Lung microvascular endothelial cell (primary cell): ENCODE measurements around the gene PICALM. TPM values are rescaled to one million over a fixed set of nuclear protein-coding genes. Genes with fewer than 3 reads are reported as not detected.
A peak's percentile ranks its signal among the peaks of the same experiment; 100 is the strongest.

Experiments
- DNase-seq, 2 donors: peaks; one replicate each; pipeline versions ENCODE4 v3.0.0 to v3.0.0-alpha.2; 2010; ENCODE audit warnings: low read depth in 2 of 2
- total RNA-seq: library from RNA; depleted of rRNA; stranded (reverse); fragments of >200 nt; gene quantifications from 2 replicates; pipeline ENCODE4 v1.2.1, GENCODE V29; 2014

PICALM gene
- total RNA-seq, 1 donor from 2014 or later = 173 TPM

GRCh38 chr11:86079421-86079820, 10.5 kb upstream of the PICALM start:
- DNase-seq = no peak

- no peak for DNase-seq
Observed at GRCh38 chr11:86073948-86074347, 5.1 kb upstream of the PICALM start.

DNA sequence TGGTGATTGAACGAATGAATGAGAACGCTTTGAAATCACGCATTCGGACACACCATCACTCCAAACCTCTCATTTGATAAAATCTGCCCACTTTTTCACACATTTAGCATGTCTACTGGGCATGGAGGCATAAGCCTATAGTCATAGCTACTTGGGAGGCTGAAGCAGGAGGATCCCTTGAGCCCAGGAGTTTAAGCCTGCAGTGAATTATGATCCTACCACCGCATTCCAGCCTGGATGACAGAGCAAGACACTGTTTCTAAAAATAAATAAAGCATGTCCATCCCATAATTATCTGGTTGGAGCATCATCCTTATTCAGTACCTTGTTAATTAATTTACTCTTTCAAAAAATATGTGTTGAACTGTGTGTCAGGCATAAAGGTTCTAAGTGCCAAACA, 3.3 kb upstream of the PICALM start:
- no peak for DNase-seq

GRCh38 chr11:86070142-86071056, 1.5 kb upstream of the PICALM start:
- DNase-seq = no peak

- peak; percentile 98 for DNase-seq
Observed at GRCh38 chr11:86069408-86070101, 671 bp upstream of the PICALM start.

DNA sequence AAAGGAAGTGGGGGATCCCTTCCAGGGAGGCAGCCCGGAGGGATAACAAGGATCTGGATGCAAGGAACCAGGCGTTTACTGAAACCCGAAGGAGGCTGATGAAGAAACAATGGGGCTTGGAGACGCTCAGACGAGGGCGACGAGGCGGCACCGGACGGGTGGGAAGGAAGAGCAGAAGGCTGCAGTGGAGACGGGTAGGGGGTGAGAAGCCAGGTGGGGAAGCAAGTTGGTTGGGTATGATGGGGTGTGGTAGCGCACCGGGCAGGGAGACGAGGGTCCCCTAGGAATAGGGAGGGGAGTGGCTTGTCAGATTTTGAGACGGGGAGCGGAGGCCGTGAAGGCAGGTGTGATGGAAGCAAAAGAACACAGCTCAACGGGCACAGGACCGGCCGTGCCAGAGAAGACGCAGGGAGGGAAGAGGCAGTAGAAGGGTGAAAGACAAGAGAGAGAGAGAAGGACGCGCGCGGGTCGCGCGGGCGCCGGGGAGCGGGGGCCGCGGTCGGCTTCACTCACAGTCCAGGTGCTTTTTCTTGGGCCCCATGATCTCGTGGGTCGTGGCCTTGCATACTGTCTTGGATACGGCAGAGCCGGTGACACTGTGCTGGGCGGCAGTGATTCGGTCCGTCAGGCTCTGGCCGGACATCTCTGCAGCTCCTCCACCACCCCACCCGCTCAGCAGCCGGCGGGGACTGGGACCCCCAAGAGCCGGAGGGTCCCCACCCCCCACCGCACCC, 579 bp downstream of the PICALM start:
- peak; percentile 32 to 40 for DNase-seq

DNA sequence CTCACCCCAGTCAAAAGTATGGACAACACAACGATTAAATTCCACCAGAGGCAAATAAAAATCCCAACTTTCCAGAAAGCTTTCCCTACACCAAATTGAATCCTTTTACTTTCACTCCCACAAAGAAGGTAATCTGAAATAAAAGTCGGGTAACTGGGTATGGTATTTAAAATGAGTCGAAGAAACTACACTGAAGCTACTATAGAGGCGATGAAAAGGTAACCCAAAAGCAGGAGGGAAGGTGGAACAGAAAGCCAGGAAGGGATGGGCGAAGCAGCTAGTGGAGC, 1.1 kb downstream of the PICALM start:
- peak in 1 of 2 donors; percentile 7 for DNase-seq

DNA sequence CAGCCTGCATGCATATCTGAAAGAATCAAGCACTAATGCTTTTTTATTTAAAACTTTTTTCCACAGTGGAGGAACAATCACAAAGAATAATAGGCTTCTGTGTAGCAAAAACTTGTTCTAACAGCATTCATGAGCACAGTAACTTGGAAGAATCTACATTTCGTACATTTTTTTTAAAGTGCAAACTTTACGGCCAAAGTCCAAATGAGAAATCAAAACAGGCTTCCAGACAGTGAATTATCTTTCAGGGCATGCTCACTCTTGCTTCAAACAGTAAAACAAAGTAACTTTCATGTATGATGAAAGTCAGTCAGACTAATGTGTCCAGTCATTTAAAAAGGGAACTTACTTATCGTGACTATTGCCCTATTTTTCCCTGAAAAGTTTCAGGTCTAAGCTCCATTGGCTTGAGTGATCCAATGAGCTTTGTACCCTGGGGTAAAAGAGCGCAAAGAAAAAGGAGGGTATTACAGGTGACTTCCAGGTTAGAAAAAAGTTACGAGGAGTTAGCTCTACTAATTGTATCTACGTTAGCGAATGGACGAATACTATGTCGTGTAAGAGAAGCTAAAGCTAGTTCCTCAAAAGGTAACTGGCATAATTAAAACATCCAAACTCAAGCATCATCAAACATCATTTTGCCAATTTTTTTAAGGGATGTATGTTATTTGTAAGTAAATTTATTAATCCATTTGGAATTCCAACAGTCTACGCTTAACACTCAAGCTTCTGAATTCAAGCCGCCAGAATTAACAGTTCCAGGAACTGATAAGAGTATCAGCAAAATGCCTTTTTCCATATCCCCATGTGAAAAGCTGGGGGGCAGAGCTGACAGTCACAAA, 1.7 kb downstream of the PICALM start:
- DNase-seq = peak; percentile 10 to 34

DNA sequence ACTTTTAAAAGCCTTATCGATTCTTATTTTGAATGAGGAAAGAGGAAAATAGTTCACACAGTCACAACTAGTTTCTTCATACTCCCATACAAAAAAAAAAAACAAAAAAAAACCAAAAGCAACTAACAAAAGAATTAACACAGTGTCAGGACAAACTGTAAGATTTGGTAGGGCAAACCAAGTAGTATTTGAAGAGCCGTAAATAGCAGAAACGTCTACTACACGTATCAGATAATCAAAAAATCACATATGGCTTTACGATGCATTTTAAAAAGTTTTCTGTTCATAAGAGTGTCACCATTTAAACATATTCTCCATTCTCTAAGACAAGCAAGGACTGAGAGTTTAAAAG, 2.3 kb downstream of the PICALM start:
- no peak for DNase-seq

GRCh38 chr11:86066033-86066432, 2.9 kb downstream of the PICALM start:
- DNase-seq = no peak

DNA sequence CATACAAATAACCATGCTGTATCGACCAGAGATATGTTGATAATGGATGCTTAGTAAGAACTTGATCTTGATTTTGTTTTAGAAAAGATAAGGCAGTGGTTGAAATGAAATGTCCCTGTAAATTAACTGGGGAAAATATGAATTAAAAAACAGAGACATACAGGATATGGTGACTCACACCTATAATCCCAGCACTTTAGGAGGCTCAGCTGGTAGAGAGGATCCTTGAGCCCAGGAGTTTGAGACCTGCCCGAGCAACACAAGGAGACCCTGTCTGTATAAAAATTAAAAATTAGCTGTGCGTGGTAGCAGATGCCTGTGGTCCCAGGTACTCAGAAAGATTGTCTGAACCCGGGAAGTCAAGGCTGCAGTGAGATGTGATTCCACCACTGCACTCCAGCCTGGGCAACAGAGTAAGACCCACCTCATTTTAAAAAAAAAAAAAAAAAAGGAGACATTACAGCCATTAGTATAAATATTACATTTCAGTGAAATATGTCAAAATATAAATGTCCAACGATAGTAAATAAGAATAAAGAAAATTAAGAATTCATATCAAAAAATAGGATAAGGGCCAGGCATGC, 4.6 kb downstream of the PICALM start:
- DNase-seq = peak; percentile 49 to 68

DNA sequence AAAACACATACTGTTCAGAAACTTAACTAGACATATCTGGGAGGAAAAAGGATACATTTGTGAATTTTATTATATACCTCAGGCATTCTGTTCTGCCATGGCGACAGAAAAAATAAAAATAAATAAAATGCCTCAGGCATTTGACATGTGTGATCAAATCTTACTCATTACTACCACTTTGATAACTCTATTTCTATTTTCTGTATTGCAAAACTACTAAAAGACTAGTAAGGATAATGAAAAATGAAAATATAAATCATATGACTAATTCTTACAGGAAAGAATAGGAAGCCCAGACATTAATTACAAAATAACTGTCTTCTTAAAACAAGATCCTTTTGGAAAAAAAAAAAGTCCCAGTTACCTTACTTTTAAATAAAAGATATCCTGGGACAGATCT, 5.3 kb downstream of the PICALM start:
- peak; percentile 30 to 38 for DNase-seq

GRCh38 chr11:86062719-86063118, 6.2 kb downstream of the PICALM start:
- peak in 1 of 2 donors; percentile 66 for DNase-seq

GRCh38 chr11:86061483-86062205, 7.2 kb downstream of the PICALM start:
- DNase-seq = no peak

DNA sequence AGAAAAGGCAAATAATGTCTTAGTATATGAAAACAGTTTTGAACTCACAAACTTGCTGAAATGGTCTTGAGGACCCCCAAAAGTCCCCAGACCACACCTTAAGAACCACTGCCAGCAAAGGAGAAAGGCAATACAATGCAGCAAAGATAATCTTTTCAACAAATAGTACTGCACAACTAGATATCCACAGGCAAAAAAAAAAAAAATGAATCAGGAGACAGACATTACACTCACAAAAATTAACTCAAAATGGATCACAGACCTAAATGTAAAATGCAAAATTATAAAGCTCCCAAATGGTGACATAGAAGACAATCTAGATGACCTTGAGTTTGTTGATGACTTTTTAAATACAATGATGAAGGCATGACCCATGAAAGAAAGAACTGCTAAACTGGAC, 8.3 kb downstream of the PICALM start:
- no peak for DNase-seq

DNA sequence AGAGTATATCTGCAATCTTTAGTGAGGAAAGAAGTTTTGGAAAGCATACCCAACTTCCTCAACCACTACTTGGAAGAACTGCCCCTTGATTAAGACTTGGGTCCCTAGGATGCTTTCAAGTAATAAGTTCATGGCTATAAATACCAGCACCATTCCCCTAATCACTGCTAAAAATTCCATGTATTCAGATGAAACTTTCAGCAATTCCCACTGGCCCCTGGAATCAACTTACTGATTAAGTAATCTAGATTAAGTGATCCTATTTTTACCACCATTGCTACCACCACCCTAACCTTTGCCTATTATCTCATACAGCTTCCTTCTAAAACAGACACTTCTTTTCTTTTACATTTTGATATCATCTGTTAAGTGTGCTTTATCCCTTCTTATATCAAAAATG, 10.5 kb downstream of the PICALM start:
- no peak for DNase-seq

DNA sequence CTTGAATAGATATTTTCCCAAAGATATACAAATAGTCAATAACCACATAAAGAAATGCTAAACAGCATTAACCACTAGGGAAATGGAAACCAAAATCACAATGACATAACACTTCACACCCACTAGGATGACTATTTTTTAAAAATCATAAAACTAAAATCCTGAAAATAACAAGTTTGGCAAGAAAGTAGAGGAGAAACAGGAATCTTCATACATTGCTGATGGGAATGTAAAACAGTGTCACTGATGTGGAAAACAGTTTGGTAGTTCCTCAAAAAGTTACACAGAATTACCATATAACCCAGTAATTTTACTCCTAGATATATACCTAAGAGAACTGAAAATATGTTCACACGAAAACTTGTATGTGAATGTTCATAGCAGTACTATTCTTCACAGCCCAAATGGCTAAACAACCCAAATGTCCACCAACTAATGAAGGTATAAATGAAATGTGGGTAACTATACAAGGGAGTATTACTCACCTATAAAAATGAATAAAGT, 12.5 kb downstream of the PICALM start:
- DNase-seq = no peak

- no peak for DNase-seq
Observed at GRCh38 chr11:86052693-86053641, 15.9 kb downstream of the PICALM start.

DNA sequence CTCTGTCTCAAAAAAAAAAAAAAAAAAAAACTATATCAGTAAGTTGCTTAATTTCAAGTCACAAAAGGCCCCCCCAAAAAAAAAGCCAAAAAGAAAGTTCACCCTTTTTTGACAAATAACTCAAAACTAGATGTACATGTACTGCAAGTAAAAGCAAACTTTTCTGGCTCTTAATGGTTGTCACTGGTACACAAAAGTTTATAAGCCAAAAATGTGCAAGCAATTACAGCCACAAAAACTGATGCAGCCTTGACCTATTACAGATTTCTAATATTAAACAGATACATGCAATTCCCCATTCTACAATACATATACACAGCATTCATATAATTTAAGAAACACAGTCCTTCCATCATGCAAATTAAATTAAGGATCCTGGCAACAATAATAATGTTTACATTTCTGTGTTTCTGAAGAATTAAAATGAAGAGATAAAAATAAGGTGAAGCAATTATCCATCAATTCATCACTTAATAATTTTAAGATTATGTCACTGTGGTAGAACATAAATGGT, 18.6 kb downstream of the PICALM start:
- no peak for DNase-seq
